Measurements from ENCODE around the gene NAGLU. TPM values are rescaled to one million over a fixed set of nuclear protein-coding genes. Genes with fewer than 3 reads are reported as not detected.

NAGLU gene
- total RNA-seq, 2 donors from 2014 or later, result 81.5 to 123 TPM

DNA sequence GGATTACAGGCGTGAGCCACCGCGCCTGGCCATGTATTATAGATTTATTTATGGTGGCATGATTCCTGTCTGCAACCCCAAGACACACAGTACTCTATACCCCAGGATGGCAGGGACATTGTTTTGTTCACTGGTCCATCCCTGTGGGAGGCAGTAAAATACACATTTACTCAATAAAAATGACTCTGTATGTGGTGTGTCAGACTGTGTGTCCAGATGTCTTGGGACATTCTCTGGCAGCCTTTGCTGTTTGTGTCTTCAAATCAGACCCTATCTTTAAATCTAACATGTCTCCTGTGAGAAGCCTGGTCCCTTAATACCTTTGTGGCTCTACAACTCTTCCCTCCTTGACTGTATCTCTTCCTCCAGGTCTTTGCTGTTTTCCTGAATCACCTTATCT is 24.2 kb downstream of the NAGLU start:
- Histone ChIP-seq H3K36me3 (peaks cover 0 to 5% of the 10 kb centered on the region in 2 donors), H3K4me3 (no peak overlapping the region), H3K9me3 (no peaks in the 10 kb centered on the region), H3K27ac (no peak overlapping the region), H3K4me1 (replicated peaks) (peaks cover 13% of the 10 kb centered on the region), H3K27me3 (replicated peaks; ENCODE audit: insufficient read depth) (no peaks in the 10 kb centered on the region)
- intact Hi-C loops (cut with DNase I), result no loop called here
- no peak for DNase-seq (ENCODE audit: low spot score)
- TF ChIP-seq POLR2A (IDR thresholded peaks at IDR 0.05) (no peak), POLR2AphosphoS5 (IDR thresholded peaks at IDR 0.05) (no peak)
- TF ChIP-seq, protein P1, sequence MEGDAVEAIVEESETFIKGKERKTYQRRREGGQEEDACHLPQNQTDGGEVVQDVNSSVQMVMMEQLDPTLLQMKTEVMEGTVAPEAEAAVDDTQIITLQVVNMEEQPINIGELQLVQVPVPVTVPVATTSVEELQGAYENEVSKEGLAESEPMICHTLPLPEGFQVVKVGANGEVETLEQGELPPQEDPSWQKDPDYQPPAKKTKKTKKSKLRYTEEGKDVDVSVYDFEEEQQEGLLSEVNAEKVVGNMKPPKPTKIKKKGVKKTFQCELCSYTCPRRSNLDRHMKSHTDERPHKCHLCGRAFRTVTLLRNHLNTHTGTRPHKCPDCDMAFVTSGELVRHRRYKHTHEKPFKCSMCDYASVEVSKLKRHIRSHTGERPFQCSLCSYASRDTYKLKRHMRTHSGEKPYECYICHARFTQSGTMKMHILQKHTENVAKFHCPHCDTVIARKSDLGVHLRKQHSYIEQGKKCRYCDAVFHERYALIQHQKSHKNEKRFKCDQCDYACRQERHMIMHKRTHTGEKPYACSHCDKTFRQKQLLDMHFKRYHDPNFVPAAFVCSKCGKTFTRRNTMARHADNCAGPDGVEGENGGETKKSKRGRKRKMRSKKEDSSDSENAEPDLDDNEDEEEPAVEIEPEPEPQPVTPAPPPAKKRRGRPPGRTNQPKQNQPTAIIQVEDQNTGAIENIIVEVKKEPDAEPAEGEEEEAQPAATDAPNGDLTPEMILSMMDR (IDR thresholded peaks at IDR 0.05), result no peak
- 87% methylated on average over 3 of the region's 3 CpGs for WGBS

DNA sequence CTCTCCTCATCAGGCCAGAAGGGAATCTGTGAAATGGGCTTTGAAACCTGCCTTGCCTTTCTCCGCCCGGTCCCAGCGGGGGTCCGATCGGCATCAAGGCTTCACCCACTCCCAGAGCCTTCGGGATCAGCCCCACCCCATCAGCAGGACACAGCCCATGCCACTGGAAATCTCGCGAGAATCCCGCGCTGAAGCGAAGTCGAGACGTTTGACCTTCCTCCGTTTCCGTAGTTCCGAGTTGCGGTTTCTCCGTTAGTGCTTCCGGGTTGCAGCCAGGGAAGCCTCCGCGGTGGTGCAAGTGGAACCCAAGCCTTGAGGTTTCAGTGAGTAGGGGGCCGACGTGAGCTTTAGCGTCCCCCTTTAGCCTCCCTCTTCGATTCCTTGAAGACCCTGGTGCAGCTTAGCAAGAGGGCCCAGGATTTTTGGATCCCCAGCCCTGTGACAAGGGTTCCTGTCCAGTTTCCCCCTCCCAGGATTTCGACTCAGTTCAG is 25.9 kb downstream of the NAGLU start, which contains the start of gene COASY:
TSS of gene COASY (plus strand) at position 252 of the 491 bp plus-strand sequence. CDS start 475 bp downstream, outside the sequence.
- peak within 1 kb of the TSS; percentile 73 to 82 for H3K4me3 ChIP-seq
- peaks cover 0 to 8% of the 10 kb centered on the region in 2 donors for H3K36me3 ChIP-seq
- WGBS, result 0% methylated on average over 16 of the region's 26 CpGs
- DNase-seq (ENCODE audit: low spot score), result peak; percentile 93
- TF ChIP-seq POLR2A (IDR thresholded peaks at IDR 0.05), result peak; percentile 25
- TF ChIP-seq, protein P1 (IDR thresholded peaks at IDR 0.05), result peak in 1 of 4 experiments; percentile 4
- TF ChIP-seq POLR2AphosphoS5 (IDR thresholded peaks at IDR 0.05), result peak; percentile 100
- intact Hi-C loops (cut with DNase I), result no loop called here
- H3K27me3 ChIP-seq (replicated peaks; ENCODE audit: insufficient read depth), result no peaks in the 10 kb centered on the region
- H3K27ac ChIP-seq, result peak within 1 kb of the TSS; percentile 77 to 79
- peaks cover 20% of the 10 kb centered on the region for H3K4me1 ChIP-seq (replicated peaks)
- no peaks in the 10 kb centered on the region for H3K9me3 ChIP-seq

DNA sequence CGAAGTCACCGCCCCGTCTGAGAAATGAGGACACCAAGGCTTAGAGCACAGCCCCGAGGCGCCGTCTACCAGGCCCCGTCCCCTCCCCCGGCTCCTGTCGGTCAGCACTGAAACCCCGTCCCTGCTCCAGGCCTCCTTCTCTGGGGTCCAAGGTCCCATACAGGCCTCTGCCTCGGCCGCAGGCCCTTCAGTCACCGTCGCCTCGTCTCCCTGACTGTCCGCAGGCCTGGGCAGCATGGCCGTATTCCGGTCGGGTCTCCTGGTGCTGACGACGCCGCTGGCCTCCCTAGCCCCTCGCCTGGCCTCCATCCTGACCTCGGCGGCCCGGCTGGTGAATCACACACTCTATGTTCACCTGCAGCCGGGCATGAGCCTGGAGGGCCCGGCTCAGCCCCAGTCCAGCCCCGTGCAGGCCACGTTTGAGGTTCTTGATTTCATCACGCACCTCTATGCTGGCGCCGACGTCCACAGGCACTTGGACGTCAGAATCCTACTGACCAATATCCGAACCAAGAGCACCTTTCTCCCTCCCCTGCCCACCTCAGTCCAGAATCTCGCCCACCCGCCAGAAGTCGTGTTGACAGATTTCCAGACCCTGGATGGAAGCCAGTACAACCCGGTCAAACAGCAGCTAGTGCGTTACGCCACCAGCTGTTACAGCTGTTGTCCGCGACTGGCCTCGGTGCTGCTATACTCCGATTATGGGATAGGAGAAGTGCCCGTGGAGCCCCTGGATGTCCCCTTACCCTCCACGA is 26.5 kb downstream of the NAGLU start:
- 5% methylated on average over 47 of the region's 48 CpGs for WGBS
- Histone ChIP-seq H3K9me3 (no peaks in the 10 kb centered on the region), H3K36me3 (peaks cover 0 to 8% of the 10 kb centered on the region in 2 donors), H3K27ac (peak overlapping the region; percentile 77 to 79), H3K4me1 (replicated peaks) (peaks cover 20% of the 10 kb centered on the region), H3K27me3 (replicated peaks; ENCODE audit: insufficient read depth) (no peaks in the 10 kb centered on the region), H3K4me3 (peak overlapping the region; percentile 73 to 82)
- no peak for DNase-seq (ENCODE audit: low spot score)
- intact Hi-C loops (cut with DNase I), result no loop called here
- TF ChIP-seq, protein P1 (IDR thresholded peaks at IDR 0.05), result no peak
- TF ChIP-seq POLR2AphosphoS5 (IDR thresholded peaks at IDR 0.05) (no peak), POLR2A (IDR thresholded peaks at IDR 0.05) (no peak)

DNA sequence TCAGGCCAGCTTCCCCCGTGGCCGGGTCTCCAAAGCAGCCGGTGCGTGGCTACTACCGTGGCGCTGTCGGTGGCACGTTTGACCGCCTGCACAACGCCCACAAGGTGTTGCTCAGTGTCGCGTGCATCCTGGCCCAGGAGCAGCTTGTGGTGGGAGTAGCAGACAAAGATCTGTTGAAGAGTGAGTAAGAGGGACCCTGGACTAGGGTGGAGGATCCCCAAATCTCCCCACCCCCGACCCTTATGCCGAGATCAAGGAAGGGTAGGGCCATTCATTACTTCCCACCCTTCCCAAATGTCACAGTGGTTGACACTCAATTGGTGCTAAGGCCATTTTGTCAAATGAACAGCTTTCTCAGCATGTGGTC is 27.1 kb downstream of the NAGLU start:
- Histone ChIP-seq H3K9me3 (no peaks in the 10 kb centered on the region), H3K27ac (peak overlapping the region; percentile 77 to 79), H3K36me3 (peaks cover 0 to 8% of the 10 kb centered on the region in 2 donors), H3K27me3 (replicated peaks; ENCODE audit: insufficient read depth) (no peaks in the 10 kb centered on the region), H3K4me3 (peak overlapping the region; percentile 73 to 82), H3K4me1 (replicated peaks) (peaks cover 24% of the 10 kb centered on the region)
- WGBS, result 72% methylated on average over 10 of the region's 14 CpGs
- intact Hi-C loops (cut with DNase I), result no loop called here
- TF ChIP-seq POLR2AphosphoS5 (IDR thresholded peaks at IDR 0.05) (no peak), POLR2A (IDR thresholded peaks at IDR 0.05) (no peak)
- TF ChIP-seq, protein P1 (IDR thresholded peaks at IDR 0.05), result no peak
- DNase-seq (ENCODE audit: low spot score), result no peak

Data from prostate gland (tissue), 2 donors.